ENCODE results near the gene GABRE.

GRCh38 chrX:151975228-151975593 lies 735 bp upstream of the GABRE start:
- TF ChIP-seq CTCF (conservative IDR thresholded peaks at IDR 0.05 in 1 of 2, IDR thresholded peaks at IDR 0.05 in 1 of 2; ENCODE audit: extremely low read depth in 1 of 2, insufficient read depth in 1 of 2, low read depth in 1 of 2, low read length in 2 of 2) (no peak), EZH2 (IDR thresholded peaks at IDR 0.05; ENCODE audit: borderline replicate concordance, low read length) (no peak)

Measured in mammary epithelial cell (primary cell).